Stomach smooth muscle (tissue), 2 donors: Measurements from ENCODE around the gene POLR3B.
A peak's percentile ranks its signal among the peaks of the same experiment; 100 is the strongest.
"Not testable (repeated sequence)": the region's sequence is repeated elsewhere in the genome, so short reads cannot be mapped to it uniquely, and the experiment has no call there.

Experiments used
- H3K27ac ChIP-seq: one replicate; pipeline ENCODE4 v1.7.0; 2013; ENCODE audit warnings: mild to moderate bottlenecking, low read length, inconsistent platforms
- H3K27me3 ChIP-seq, 2 donors: one replicate each; pipeline ENCODE4 v1.7.0; 2013; ENCODE audit warnings: low read length in 2 of 2; ENCODE audit not compliant: insufficient read depth in 2 of 2, control insufficient read depth in 1 of 2
- H3K36me3 ChIP-seq, 2 donors: one replicate each; pipeline ENCODE4 v1.7.0; 2013; ENCODE audit warnings: low read length in 2 of 2; ENCODE audit not compliant: control insufficient read depth in 2 of 2, insufficient read depth in 2 of 2
- H3K4me1 ChIP-seq: one replicate; pipeline ENCODE4 v1.7.0; 2013; ENCODE audit warnings: low read length; ENCODE audit not compliant: control insufficient read depth, insufficient read depth
- H3K4me3 ChIP-seq, 2 donors: one replicate each; pipeline ENCODE4 v1.7.0; 2013; ENCODE audit warnings: low read length in 2 of 2
- H3K9ac ChIP-seq, 2 donors: one replicate each; pipeline ENCODE4 v1.7.0; 2013; ENCODE audit warnings: low read length in 2 of 2, mild to moderate bottlenecking in 1 of 2
- H3K9me3 ChIP-seq, 2 donors: one replicate each; pipeline ENCODE4 v1.7.0; 2013; ENCODE audit warnings: low read length in 2 of 2; ENCODE audit not compliant: control insufficient read depth in 2 of 2
- donor health status: healthy.
- donor health status: Pancreatic carcinoma.

POLR3B gene

GRCh38 chr12:106357549-106358395, at the start of gene POLR3B:
TSS of gene POLR3B (plus strand) at chr12:106357748. CDS start at chr12:106357880, 132 bp downstream.
- Histone ChIP-seq H3K4me1 (peaks cover 6% of the 10 kb centered on the region), H3K4me3 (peak within 1 kb of the TSS; percentile 87 to 96), H3K27me3 (no peaks in the 10 kb centered on the region), H3K9ac (peak within 1 kb of the TSS; percentile 77 to 90), H3K27ac (peak within 1 kb of the TSS; percentile 87), H3K36me3 (no peaks in the 10 kb centered on the region), H3K9me3 (no peaks in the 10 kb centered on the region)

- H3K9ac ChIP-seq, result no peak overlapping the region
- peaks cover 42% of the 10 kb centered on the region for H3K4me1 ChIP-seq
- no peak overlapping the region for H3K4me3 ChIP-seq
- H3K9me3 ChIP-seq, result no peaks in the 10 kb centered on the region
- peak overlapping the region; percentile 7 for H3K27ac ChIP-seq
- no peaks in the 10 kb centered on the region for H3K27me3 ChIP-seq
- peaks cover 0 to 2% of the 10 kb centered on the region in 2 donors for H3K36me3 ChIP-seq
Measured at GRCh38 chr12:106308121-106308520, 49.4 kb upstream of the POLR3B start.

- Histone ChIP-seq H3K4me3 (no peak overlapping the region), H3K27me3 (no peaks in the 10 kb centered on the region), H3K9ac (no peak overlapping the region), H3K27ac (peak overlapping the region; percentile 7), H3K4me1 (peaks cover 38% of the 10 kb centered on the region), H3K36me3 (peaks cover 0 to 2% of the 10 kb centered on the region in 2 donors), H3K9me3 (no peaks in the 10 kb centered on the region)
Measured at GRCh38 chr12:106308611-106309010, 48.9 kb upstream of the POLR3B start.

- Histone ChIP-seq H3K9me3 (no peaks in the 10 kb centered on the region), H3K36me3 (peaks cover 5 to 8% of the 10 kb centered on the region in 2 donors), H3K4me1 (peaks cover 27% of the 10 kb centered on the region), H3K27me3 (no peaks in the 10 kb centered on the region), H3K27ac (peak overlapping the region; percentile 4), H3K4me3 (no peak overlapping the region), H3K9ac (no peak overlapping the region)
Measured at GRCh38 chr12:106309671-106310505, 47.7 kb upstream of the POLR3B start.

GRCh38 chr12:106310687-106311086, 46.9 kb upstream of the POLR3B start:
- H3K36me3 ChIP-seq, result peaks cover 11 to 16% of the 10 kb centered on the region in 2 donors
- H3K27ac ChIP-seq, result no peak overlapping the region
- no peaks in the 10 kb centered on the region for H3K27me3 ChIP-seq
- peaks cover 21% of the 10 kb centered on the region for H3K4me1 ChIP-seq
- no peaks in the 10 kb centered on the region for H3K9me3 ChIP-seq
- H3K4me3 ChIP-seq, result no peak overlapping the region
- H3K9ac ChIP-seq, result no peak overlapping the region

GRCh38 chr12:106311139-106311538, 46.4 kb upstream of the POLR3B start:
- H3K9me3 ChIP-seq, result no peaks in the 10 kb centered on the region
- H3K36me3 ChIP-seq, result peaks cover 15 to 17% of the 10 kb centered on the region in 2 donors
- H3K4me3 ChIP-seq, result no peak overlapping the region
- H3K27me3 ChIP-seq, result no peaks in the 10 kb centered on the region
- peaks cover 20% of the 10 kb centered on the region for H3K4me1 ChIP-seq
- H3K9ac ChIP-seq, result no peak overlapping the region
- no peak overlapping the region for H3K27ac ChIP-seq

- H3K36me3 ChIP-seq, result peaks cover 21 to 28% of the 10 kb centered on the region in 2 donors
- H3K27ac ChIP-seq, H3K4me3 ChIP-seq, H3K9ac ChIP-seq, H3K9me3 ChIP-seq, H3K27me3 ChIP-seq, H3K4me1 ChIP-seq: not testable (repeated sequence)
Measured at GRCh38 chr12:106313413-106313812, 44.1 kb upstream of the POLR3B start.

GRCh38 chr12:106315523-106315922, 42.0 kb upstream of the POLR3B start:
- peaks cover 4% of the 10 kb centered on the region for H3K4me1 ChIP-seq
- no peak overlapping the region for H3K4me3 ChIP-seq
- H3K27ac ChIP-seq, result no peak overlapping the region
- H3K36me3 ChIP-seq, result peaks cover 28 to 38% of the 10 kb centered on the region in 2 donors
- H3K27me3 ChIP-seq, result no peaks in the 10 kb centered on the region
- H3K9me3 ChIP-seq, result no peaks in the 10 kb centered on the region
- H3K9ac ChIP-seq, result no peak overlapping the region

GRCh38 chr12:106317406-106318082, 40.0 kb upstream of the POLR3B start:
- peaks cover 43 to 52% of the 10 kb centered on the region in 2 donors for H3K36me3 ChIP-seq
- H3K4me1 ChIP-seq, result no peaks in the 10 kb centered on the region
- no peak overlapping the region for H3K27ac ChIP-seq
- H3K9me3 ChIP-seq, result no peaks in the 10 kb centered on the region
- no peaks in the 10 kb centered on the region for H3K27me3 ChIP-seq
- no peak overlapping the region for H3K9ac ChIP-seq
- no peak overlapping the region for H3K4me3 ChIP-seq

- H3K4me1 ChIP-seq, result no peaks in the 10 kb centered on the region
- peaks cover 58 to 60% of the 10 kb centered on the region in 2 donors for H3K36me3 ChIP-seq
Measured at GRCh38 chr12:106321139-106321850, 36.3 kb upstream of the POLR3B start.

More at GRCh38 chr12:106321139-106321850, 36.3 kb upstream of the POLR3B start:
- H3K27me3 ChIP-seq, result no peaks in the 10 kb centered on the region
- H3K9me3 ChIP-seq, result no peaks in the 10 kb centered on the region
- no peak overlapping the region for H3K9ac ChIP-seq
- H3K27ac ChIP-seq, result no peak overlapping the region
- H3K4me3 ChIP-seq, result no peak overlapping the region
